Amniotic stem cell (primary cell): Measurements from ENCODE around the gene LRIG1.

Experiments
- DNase-seq: peaks from one replicate; lab custom pipeline; 2025; lab: John Stamatoyannopoulos, UW

LRIG1 gene

DNA sequence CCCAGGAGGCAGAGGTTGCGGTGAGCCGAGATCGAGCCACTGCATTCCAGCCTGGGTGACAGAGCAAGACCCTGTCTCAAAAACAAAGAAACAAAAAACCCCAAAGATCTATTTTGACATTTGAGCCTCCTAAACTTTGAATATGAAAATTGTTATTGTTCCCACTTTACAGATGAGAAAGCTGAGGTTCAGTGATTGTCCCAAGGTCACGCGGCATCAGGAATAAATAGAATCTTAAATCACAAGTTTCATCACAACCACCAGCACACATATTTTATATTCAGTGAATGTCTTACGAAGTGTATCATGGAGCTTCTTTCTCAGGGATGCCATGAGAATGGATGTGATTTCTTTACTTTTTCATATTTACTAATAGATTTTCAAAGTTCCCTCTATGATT, 5.3 kb upstream of the LRIG1 start:
- DNase-seq, result no peak

DNA sequence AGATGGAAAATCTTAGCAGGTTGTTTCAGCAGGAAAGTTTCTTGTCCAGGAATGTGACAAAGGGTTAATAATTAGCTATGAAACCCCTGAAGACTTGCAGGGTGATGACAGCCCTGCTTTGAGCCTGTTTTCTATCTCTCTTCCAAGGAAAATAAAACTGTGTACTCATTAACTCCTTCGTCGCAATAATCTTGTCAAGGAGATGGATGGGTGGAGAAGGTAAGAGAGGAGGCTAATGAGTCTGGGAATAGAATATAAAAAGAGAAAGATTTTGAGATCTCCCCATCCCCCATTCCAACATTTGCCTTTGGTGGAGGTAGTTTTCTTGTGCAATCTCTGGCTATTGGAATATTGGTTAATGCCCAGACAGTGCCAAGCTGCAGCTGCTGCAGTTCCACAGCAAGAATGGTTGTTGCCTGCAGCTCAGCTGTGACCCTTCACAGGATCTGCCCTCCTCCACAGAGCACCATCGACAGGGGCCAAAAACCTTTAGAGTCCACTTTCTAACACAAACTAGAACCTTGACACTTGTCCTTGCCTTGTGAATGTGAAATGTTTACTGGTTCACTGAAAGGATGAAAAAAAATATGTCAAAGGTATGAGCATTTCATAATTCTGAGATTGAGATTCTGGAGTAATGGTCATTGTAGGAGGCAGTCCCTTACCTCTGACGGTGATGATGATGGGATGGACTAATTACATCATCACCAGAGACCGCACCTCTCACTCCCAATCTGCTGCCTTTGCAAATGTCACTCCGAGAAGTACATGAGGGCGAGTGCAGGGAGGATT, 4.2 kb upstream of the LRIG1 start:
- no peak for DNase-seq

DNA sequence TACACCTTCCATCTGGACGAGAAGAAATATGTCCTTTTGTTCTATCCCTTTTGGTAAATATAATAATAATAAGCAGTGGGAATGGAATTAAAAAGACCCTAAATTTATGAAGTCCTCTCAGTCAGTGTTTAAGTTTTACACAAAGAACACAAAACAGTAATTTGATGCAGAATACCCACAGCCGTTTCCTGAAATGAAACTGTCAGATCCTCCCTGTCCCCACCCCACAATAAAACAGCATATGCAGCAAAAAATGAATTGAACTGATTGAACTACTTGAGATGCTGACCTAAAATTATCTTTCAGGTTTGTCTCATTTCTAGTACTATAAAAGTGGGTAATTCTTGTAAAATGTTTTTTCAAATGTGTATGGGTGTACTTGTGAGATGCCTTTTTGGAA, 2.2 kb upstream of the LRIG1 start:
- DNase-seq, result no peak

DNA sequence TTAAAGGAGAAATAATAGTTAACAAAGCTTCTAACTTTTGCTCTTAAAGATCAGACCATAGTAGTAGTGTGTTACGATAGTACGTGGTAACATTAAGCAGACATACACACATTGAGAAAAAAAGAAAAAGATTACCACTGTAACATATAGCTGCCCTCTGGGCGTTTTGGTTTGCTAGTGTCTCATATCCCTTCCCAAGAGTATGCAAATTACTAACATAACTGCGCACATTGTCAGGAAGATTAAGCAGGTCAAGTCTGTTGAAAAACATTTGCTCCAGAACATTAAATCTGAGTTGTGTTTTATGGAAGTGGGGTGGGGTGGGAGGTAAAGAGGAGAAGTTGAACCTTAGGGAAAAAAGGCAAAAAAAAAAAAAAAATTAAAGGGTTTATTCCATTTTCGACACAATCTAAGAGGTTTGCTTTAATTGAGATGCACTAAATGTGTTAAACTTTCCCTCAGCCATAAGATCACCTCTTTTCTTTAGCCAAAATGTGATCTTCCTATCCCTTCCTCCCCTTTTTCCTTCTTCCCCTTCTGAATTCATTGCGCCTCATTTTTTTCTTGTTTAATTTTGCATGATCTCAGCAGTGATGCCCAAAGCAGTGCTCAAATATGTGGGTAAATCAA, 1.5 kb upstream of the LRIG1 start:
- DNase-seq, result no peak

DNA sequence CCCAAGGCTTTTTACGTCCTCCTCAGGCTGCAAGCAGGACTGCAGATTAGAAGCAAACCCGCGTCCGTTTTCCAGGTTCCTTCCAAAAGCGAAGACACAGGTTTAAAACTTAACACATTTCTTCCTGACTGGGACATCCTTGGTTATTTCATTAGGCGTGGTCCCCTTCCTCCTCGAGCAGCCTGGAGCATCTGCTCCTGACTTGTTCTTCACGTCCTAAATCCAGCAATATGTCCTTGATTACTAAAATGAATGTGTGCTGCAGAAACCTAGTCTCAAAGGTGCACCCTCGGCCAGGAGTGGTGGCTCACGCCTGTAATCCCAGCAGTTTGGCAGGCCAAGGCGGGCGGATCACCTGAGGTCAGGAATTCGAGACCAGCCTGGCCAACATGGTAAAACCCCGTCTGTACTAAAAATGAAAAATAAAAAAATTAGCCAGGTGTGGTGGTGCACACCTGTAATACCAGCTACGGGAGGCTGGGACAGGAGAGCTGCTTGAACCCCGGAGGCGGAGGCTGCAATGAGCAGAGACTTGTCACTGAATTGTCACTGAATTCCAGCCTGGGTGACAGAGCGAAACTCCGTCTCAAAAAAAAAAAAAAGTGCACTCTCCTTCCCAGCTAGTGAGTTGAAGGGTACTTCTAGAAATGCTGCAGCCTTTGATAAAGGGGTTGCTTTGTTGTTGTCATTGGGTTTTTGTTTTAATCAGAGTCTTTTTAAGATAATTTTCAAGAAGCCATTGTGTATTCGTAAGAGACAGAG, 842 bp upstream of the LRIG1 start:
- no peak for DNase-seq

DNA sequence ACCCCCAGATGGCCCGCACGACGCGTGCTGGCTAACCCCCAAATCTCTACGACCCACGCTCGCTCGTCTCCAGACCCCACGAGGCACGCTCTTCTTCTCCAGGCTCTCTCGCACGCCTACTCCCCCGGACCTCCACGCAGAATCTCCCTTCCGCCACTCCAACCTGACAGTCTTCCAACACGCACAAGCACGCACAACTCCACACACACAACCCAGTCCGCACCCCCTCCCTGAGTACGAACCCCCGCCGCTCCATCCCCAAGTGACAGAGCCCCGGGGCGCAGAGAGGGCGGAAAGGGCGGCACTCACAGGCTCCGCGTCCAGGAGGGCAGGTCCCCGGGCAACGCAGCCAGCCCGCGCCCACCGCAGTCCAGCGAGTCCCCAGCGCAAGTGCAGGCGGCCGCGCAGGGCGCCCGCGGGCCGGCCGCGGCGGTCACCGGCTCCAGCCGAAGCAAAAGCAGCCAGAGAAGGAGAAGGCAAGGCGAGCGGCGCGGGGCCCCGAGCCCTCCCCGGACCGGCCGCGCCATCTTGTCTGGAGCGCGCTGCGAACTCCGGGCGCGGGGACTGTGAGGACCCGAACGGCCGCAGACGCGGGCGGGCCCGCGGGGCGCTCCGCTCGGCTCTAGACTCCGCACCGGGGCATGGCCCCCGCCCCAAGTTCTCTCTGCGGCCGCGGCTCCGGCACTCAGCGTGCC, 794 bp downstream of the LRIG1 start:
- DNase-seq, result no peak

DNA sequence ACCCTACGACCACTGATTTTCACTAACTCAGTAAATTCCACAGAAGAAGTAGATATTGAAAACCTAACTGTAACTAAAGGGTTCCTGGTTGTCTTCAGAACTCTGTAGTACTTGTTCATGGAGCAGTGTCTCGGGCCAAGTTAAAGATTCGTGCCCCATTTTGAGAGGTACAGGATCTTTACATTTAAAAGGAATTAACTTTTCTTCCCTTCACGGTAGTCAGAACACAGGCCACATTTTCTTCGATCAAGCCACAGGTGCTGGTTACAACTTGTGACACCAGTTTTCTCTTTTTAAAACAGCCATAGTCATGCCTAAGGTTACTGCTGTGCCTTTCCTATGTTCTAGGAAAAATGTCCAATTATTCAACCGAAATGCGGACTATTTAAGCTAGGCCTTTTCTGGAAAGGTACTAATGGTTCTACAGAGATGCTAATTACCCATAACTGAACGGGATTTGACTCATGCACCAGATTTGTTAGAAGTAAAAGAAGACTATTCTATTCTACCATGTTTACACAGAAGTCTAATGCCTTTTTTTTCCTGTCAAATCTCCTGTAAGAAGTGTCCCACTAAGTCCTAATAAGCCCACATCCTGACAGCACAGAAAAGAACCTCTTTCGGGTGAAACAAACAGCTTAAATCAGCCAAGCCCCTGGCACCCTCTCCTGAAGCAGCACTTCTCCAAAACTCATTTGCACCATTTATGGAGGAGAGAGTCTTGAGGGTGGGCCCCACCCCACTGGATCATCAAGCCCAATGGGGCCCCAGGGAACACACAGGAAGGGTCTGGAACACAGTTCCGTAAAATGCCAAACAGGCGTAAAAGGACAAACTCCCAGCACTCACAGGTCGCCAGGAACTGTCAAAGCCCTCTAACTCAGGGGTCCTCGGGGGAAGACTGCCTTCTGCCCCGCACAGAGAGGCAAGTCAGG, 1.9 kb downstream of the LRIG1 start:
- no peak for DNase-seq

DNA sequence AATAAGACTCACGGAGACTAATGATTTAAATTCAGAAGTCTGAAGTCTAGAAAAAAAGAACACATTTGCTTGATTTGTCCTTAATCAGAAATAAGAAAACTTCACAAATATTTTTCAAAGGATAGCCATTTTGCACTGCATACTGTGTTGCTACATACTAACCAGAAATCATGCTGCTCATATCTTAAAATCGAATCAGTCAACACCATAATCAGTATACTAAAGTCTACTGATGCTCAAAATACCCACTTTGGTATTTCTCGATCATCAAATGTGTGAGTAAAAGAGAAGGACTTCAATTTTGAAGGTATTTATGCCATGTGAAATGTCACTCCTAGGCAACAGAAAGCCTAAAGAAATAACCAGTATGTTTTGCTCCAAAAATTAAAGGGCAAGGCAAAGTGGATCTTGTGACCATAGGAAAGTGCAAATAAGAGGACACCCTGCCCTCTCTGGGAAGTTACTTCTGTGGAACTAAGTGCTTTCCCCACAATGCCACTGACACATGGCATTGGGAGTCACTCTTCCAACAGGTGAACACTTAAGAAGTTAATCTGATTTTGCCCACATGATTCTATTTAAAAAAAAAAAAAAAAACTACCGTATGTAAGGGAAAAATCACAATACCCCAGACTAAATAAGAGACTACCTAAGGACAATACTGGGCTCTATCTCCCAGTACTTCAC, 2.7 kb downstream of the LRIG1 start:
- DNase-seq, result no peak

DNA sequence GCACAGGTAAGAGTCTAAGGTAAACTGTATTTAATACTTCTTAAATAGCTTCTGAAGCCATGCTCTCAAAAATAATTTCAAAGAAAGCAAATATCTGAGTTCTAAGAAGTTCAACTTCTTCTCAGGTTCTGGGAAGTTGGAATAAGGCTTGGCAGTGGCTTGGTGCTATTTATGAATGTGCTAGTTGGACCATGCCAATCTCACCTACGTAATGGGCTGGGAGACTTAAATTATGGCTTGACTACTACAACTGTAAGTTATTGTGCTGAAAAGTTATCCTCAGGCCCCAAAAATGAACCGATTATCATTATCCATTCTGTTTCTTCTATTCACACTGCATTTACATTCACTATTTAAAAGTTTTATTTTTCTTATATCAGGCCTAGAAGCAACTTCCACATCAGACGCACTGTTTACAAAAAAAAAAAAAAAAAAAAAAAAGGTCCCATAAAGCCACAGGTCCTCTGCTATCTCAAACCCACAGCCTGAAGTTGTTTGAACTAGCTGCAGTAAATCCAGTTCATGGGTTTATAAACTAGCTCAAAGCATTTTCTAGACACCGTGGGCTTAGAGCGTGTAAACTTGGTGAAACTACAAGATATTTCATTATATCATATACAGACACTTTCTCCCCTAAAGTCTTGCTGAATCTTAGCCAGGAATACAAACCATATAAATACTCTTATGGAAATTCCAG, 3.4 kb downstream of the LRIG1 start:
- DNase-seq, result no peak

DNA sequence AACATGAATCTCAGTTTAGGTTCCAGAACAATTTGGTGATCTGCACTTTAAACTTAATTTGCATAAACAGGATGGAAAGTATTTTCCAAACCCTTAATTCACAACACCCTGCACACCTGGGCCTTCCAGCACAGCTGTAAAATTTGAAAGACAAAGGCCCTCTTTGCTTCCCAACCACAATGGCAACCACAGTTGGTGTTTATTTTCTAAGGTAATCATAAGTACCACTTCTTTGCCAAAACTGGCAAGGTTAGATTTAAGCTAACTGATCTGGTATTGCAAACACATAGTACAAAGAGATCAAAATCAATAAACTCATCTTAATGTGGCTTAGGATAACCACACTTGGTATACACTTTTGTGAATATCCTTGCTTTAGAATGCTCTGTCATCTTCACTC, 4.1 kb downstream of the LRIG1 start:
- DNase-seq, result no peak

DNA sequence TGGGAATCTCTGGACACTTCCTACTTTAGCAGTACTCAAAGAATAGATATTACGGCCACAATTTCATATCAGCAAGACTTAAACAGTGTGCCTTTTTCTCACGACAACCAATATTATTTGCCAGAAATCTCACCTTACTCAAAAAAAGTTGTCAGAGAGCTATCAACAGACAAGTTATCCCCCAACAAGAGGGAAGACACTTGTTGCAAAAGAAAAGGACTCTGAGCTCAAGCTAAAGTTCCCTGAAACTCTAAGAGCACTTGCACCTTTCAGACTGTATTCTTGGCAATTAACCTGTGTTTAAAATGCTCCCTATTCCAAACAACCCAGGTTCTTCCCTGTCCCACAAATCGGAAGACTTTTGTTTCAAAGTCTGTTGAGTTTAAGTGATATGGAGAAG, 4.5 kb downstream of the LRIG1 start:
- no peak for DNase-seq

DNA sequence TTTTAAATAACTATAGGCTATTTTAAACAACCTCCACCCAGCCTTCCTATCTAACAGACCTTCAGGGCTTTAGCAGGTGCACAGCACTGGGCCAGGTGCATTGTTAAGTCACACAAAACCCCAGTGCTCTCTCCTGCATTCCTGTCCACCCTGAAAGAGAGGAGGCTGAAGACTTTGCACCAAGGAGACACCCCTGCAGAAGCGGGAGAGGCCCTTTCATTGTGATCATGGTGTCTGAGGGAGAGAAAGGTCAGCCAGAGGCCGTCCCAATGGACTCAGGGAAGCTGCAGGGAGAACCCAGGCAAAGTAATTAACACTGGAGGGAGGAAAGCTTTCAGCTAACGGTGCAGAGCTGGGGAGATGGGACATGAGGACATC, 5.2 kb downstream of the LRIG1 start:
- DNase-seq, result no peak

DNA sequence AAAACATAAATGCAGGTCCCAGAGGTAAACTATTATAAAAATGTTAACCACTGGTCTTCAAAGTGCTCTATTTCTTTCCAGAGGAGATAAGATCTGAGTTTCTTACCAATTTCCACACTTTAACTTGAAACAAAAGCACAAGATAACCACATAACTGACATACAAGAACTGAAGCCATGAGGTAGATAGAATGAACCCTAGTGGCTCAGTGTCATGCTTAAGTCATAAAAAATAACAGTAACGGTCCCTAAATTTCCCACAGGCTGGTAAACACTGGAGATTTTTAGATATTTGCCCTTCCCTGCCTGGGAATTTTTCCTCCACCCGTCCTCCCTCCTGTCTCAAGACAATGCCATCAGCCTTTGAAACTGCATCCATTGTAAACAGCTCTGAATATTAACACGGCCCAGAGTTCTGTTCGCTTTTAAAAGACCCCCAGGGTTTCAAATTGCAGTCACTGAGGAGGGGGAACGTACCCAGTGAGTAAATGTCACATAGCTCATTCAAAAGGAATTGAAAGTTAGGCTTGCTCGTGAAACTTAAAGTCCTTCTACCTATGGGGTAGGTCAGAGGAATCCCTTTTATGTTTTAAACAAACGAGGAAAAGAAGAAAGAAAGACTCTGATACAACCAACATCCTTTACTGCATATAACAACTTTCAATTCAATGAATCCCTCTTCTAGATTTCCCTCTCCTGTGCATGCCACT, 5.7 kb downstream of the LRIG1 start:
- DNase-seq, result no peak

DNA sequence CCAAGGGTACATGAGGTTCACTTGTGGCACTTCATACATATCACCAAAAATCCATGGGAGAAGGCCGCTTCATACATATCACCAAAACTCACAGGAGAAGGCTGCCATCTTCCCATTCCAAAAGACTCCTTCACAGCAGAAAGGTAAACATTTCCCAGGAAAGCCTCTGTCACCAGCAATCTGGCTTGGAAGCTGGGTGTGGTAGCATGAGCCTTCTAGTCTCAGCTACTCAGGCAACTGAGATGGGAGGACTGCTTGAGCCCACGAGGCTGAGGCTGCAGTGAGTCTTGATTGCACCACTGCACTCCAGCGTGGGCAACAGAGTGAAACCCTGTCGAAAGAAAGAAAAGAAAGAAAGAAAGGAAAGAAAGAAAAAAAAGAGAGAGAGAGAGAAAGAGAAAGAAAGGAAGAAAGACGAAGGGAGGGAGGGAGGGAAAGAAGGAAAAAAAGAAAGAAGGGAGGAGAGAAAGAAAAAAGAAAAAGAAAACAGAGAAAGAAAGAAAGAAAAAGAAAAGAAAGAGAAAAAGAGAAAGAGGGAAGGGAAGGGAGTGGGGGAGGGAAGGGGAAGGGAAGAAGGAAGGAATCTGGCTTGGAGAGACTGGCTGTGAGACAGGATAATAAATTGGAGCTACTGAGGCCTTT, 7.2 kb downstream of the LRIG1 start:
- no peak for DNase-seq

DNA sequence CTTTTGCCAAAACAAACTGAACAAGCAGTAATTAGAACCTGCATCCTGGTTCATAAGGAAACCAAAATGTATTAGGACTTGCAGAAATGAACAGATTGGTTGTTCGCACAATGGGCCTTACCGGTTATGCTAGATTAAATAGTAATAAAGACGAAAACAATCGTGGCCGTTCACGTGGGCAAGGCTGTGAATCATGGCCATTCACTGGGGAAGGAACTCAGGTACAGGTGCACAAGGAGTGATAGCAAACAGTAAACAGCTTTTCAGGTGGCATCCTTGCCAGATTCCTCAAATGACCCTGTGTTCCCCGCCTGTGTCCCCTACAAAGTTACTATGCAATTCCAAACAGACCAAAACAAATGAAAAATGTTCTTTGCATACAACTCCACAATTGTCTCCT, 8.2 kb downstream of the LRIG1 start:
- DNase-seq, result no peak

DNA sequence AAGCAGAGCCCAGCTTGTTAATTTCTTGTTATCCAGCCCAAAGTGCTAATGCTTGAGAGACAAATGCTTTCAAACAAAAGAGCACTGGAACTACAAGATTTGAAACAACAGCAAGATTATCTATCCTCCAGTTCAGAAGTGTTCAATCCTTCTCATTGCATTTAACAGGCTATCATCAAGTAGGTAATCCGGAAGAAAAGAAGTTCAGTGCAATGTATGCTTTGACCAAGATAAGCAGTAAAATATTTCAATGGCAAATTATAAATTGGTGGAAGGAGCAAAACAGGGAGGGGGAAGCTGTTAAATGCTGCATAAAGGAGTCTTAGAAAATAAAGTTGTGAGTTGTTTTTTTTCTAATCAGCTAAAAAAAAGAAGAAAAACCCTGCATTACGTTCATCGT, 8.8 kb downstream of the LRIG1 start:
- no peak for DNase-seq

DNA sequence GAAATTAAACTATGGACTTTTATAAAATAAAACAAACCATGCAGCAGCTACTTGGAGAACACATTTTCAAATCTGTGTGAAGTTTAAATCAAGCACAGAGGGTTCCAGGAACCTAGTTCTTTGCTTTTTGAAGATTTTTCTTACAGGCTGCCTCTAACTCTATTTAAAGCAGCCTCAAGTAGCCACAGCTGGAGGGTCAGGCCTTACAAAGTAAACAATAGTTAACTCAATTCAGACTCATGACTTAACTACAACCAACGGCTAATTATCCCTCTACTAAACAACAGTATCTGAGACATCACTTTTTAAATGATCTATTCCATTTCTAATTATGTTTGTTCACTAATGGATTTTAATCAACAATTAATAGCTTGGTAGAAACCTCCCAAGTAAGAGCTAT, 9.8 kb downstream of the LRIG1 start:
- no peak for DNase-seq

DNA sequence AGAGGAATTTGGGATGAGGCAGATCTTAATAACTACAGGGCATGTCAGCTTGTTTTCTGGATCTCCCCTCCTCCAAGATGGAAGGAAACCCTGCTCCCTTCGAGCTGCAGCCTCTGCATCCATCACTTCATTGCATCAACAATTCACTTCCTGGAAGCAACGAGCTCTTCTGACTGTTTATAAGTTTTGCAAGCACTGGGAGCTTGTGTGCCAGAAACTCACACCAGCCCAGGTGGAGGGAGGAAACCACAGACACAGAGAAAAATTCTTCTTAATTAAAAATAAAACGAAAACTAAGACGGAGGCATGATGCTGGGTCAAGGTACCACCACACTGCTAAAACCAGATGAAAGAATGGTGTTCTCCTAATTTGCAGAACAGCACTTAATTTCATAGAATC, 10.6 kb downstream of the LRIG1 start:
- no peak for DNase-seq

DNA sequence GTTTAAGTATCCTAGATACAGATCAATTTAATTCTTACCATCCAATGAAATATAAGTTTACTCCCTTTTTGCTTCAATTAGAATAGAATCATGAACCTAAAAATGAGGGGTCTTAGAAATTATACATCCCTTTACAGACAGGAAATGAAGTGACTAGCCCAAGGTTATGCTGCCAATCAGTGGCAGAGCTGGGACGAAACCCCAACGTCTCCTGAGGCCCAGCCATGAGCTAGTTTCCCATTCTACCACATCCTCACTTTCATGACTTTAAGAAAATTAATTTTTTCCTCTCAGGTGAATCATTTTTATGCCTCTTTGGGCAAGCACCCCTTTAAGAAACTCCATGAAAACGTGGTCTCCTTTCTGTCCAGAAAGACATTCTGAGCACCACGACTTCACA, 11.2 kb downstream of the LRIG1 start:
- DNase-seq, result no peak
